ENCODE data around the gene LPAR2. TPM values are rescaled to one million over a fixed set of nuclear protein-coding genes. Genes with fewer than 3 reads are reported as not detected.

LPAR2 gene
- total and polyA plus RNA-seq, 10 of the 15 experiments (the other 5 are each of a cell fraction or from before 2014, with no cell fraction given), result 0.98 to 23.8 (median 10.2) TPM

DNA sequence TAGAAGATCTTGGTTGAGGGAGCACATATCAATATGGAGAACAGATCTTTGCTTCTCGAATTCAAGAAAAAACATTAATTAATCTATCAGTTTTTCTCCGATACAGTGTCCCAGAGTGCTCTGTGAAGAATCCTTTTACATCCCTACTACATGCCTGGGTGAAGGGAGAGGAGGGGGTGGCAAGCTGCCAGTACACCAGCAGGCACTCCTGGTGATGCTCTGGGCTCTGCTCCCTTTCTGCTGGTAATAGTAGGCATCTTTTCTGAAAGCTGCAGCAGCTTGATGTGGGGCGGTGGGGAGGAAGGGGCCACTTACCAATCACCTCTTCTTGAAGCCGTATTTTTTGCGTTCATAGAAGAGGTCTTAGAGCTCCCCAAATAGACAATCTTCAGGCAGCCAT is 40.2 kb downstream of the LPAR2 start:
- SMC1A ChIA-PET (ENCODE audit: uncharacterized antibody, unreplicated experiment), result no interaction called here
- H3K9ac ChIP-seq (ENCODE audit: control insufficient read depth, insufficient read depth, low read length), result no peak overlapping the region
- H3K27ac ChIP-seq (ENCODE audit: control insufficient read depth, insufficient read depth), result no peak overlapping the region
- CTCF ChIA-PET, result interaction anchor here (0.9 to 1.6 kb wide), 2 partner anchors 34 to 56 kb away, joined by 4 to 8 read pairs; no protein-coding TSS in a partner anchor
- WGBS (ENCODE audit: insufficient coverage, insufficient replicate concordance, low lambda C conversion rate, missing lambda C conversion rate), result 88% methylated on average over 5 of the region's 5 CpGs
- peaks cover 12% of the 10 kb centered on the region for H3K4me1 ChIP-seq (ENCODE audit: control insufficient read depth, insufficient read depth, low read length)
- H3K27me3 ChIP-seq (replicated peaks in 1 of 2; ENCODE audit: control insufficient read depth in 2 of 2, insufficient read depth in 2 of 2, low read length in 1 of 2), result no peaks in the 10 kb centered on the region
- H2AFZ ChIP-seq (ENCODE audit: control insufficient read depth, low read depth, low read length), result no peak overlapping the region
- TF ChIP-seq PAX8 (IDR thresholded peaks at IDR 0.05) (no peak), FOXM1 (IDR thresholded peaks at IDR 0.05; ENCODE audit: low read depth, low read length) (no peak), RB1 (IDR thresholded peaks at IDR 0.05; ENCODE audit: borderline replicate concordance) (no peak), WRNIP1 (IDR thresholded peaks at IDR 0.05; ENCODE audit: borderline replicate concordance, low read depth, low read length) (no peak), EED (IDR thresholded peaks at IDR 0.05; ENCODE audit: low read depth) (no peak), MTA3 (IDR thresholded peaks at IDR 0.05; ENCODE audit: borderline replicate concordance, low read length) (no peak), STAT1 (conservative IDR thresholded peaks at IDR 0.05) (no peak), NFXL1 (IDR thresholded peaks at IDR 0.05; ENCODE audit: borderline replicate concordance) (no peak), EGR1 (IDR thresholded peaks at IDR 0.05; ENCODE audit: borderline replicate concordance in 1 of 2, low read depth in 2 of 2, low read length in 2 of 2) (no peak), ZSCAN29 (IDR thresholded peaks at IDR 0.05) (no peak), HCFC1 (IDR thresholded peaks at IDR 0.05; ENCODE audit: low read length) (no peak), GATAD2B (conservative IDR thresholded peaks at IDR 0.05; ENCODE audit: low read depth) (no peak), ZNF622 (IDR thresholded peaks at IDR 0.05) (no peak), EP300 (IDR thresholded peaks at IDR 0.05; ENCODE audit: borderline replicate concordance in 1 of 2, control insufficient read depth in 1 of 2, low read depth in 2 of 2, low read length in 2 of 2) (no peak), POU2F2 (IDR thresholded peaks at IDR 0.05; ENCODE audit: borderline replicate concordance, low read depth, low read length) (no peak), MYC (IDR thresholded peaks at IDR 0.05; ENCODE audit: insufficient read depth, insufficient read length, insufficient replicate concordance, low read length, severe bottlenecking) (no peak), ATF7 (IDR thresholded peaks at IDR 0.05; ENCODE audit: low read depth) (no peak)
- TF ChIP-seq, protein P1, sequence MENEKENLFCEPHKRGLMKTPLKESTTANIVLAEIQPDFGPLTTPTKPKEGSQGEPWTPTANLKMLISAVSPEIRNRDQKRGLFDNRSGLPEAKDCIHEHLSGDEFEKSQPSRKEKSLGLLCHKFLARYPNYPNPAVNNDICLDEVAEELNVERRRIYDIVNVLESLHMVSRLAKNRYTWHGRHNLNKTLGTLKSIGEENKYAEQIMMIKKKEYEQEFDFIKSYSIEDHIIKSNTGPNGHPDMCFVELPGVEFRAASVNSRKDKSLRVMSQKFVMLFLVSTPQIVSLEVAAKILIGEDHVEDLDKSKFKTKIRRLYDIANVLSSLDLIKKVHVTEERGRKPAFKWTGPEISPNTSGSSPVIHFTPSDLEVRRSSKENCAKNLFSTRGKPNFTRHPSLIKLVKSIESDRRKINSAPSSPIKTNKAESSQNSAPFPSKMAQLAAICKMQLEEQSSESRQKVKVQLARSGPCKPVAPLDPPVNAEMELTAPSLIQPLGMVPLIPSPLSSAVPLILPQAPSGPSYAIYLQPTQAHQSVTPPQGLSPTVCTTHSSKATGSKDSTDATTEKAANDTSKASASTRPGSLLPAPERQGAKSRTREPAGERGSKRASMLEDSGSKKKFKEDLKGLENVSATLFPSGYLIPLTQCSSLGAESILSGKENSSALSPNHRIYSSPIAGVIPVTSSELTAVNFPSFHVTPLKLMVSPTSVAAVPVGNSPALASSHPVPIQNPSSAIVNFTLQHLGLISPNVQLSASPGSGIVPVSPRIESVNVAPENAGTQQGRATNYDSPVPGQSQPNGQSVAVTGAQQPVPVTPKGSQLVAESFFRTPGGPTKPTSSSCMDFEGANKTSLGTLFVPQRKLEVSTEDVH (IDR thresholded peaks at IDR 0.05; ENCODE audit: low read depth, partially characterized antibody), result no peak
- TF ChIP-seq, protein P2, sequence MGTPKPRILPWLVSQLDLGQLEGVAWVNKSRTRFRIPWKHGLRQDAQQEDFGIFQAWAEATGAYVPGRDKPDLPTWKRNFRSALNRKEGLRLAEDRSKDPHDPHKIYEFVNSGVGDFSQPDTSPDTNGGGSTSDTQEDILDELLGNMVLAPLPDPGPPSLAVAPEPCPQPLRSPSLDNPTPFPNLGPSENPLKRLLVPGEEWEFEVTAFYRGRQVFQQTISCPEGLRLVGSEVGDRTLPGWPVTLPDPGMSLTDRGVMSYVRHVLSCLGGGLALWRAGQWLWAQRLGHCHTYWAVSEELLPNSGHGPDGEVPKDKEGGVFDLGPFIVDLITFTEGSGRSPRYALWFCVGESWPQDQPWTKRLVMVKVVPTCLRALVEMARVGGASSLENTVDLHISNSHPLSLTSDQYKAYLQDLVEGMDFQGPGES (IDR thresholded peaks at IDR 0.05), result no peak
- TF ChIP-seq, protein P3, sequence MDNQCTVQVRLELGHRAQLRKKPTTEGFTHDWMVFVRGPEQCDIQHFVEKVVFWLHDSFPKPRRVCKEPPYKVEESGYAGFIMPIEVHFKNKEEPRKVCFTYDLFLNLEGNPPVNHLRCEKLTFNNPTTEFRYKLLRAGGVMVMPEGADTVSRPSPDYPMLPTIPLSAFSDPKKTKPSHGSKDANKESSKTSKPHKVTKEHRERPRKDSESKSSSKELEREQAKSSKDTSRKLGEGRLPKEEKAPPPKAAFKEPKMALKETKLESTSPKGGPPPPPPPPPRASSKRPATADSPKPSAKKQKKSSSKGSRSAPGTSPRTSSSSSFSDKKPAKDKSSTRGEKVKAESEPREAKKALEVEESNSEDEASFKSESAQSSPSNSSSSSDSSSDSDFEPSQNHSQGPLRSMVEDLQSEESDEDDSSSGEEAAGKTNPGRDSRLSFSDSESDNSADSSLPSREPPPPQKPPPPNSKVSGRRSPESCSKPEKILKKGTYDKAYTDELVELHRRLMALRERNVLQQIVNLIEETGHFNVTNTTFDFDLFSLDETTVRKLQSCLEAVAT (IDR thresholded peaks at IDR 0.05), result no peak
- BruUV-seq (replicated peaks), result no TSS peak
- ATAC-seq (no peak), DNase-seq (ENCODE audit: low read depth, low spot score) (no peak), FAIRE-seq (no peak)
- H3K4me2 ChIP-seq (ENCODE audit: control insufficient read depth, insufficient read depth), result no peak overlapping the region
- no peaks in the 10 kb centered on the region for H4K20me1 ChIP-seq (ENCODE audit: control insufficient read depth, insufficient read depth)
- in situ Hi-C loops (cut with MboI), result no loop called here
- no peaks in the 10 kb centered on the region for H3K9me3 ChIP-seq (replicated peaks; ENCODE audit: control insufficient read depth, insufficient read depth, low read length)
- intact Hi-C loops (cut with micrococcal nuclease; ENCODE audit: unreplicated experiment), result no loop called here
- H3K36me3 ChIP-seq (ENCODE audit: control insufficient read depth in 2 of 2, insufficient read depth in 2 of 2, low read length in 1 of 2), result peaks cover 0 to 2% of the 10 kb centered on the region in 2 experiments; a peak in 2 of 4 replicates
- RAD21 ChIA-PET (ENCODE audit: unreplicated experiment), result interaction anchor here (0.6 kb wide), 1 partner anchor 133 kb away, joined by 3 read pairs; no protein-coding TSS in a partner anchor
- no peaks in the 10 kb centered on the region for H3K79me2 ChIP-seq (ENCODE audit: control insufficient read depth, insufficient read depth, low read length)
- POLR2A ChIA-PET, result interaction anchor here (1.0 kb wide), 1 partner anchor 14 kb away, joined by 3 read pairs; no protein-coding TSS in a partner anchor
- H3K4me3 ChIP-seq, result no peak overlapping the region

Measured in GM12878 (cell line).